Caco-2 (cell line): ENCODE results near the gene SLC9A8. TPM values are rescaled to one million over a fixed set of nuclear protein-coding genes. Genes with fewer than 3 reads are reported as not detected.

Experiments
- BruUV-seq: library from RNA; stranded (reverse); fragments of 400-500 nt; replicated peaks from 2 replicates; lab custom pipeline; 2021; lab: Mats Ljungman, UMichigan
- CTCF ChIA-PET: fragments of 300-600 bp; sonication (Branson Sonifier 250); formaldehyde crosslinking; loops from one replicate; lab custom pipeline; 2022; ENCODE audit warnings: antibody characterized with exemption; lab: Charles Lee
- POLR2A ChIA-PET: fragments of 300-600 bp; sonication (Branson Sonifier 250); formaldehyde crosslinking; loops from one replicate; lab custom pipeline; 2022; ENCODE audit warnings: antibody characterized with exemption; lab: Charles Lee
- DNase-seq, 2 experiments: peaks; one replicate each; pipeline versions ENCODE4 v3.0.0 to v3.0.0-alpha.2; 2020 to 2022
- H3K27me3 ChIP-seq: replicated peaks from 2 replicates; pipeline ENCODE4 v1.6.0; 2011; ENCODE audit warnings: low read length; ENCODE audit not compliant: control insufficient read depth, insufficient read depth
- H3K36me3 ChIP-seq: 2 replicates; pipeline ENCODE4 v1.5.1; 2011; ENCODE audit warnings: low read length; ENCODE audit not compliant: control insufficient read depth, insufficient read depth
- H3K4me1 ChIP-seq: fragments of 250-450 bp; sonication (Bioruptor Pico); 2 replicates; pipeline ENCODE4 v1.5.1; 2020; ENCODE audit warnings: mild to moderate bottlenecking
- H3K4me3 ChIP-seq: 2 replicates; pipeline ENCODE4 v1.5.1; 2011; ENCODE audit warnings: low read depth, mild to moderate bottlenecking, control low read depth, low read length
- H3K9me3 ChIP-seq: fragments of 250-450 bp; sonication (Bioruptor Pico); 2 replicates; pipeline ENCODE4 v1.5.1; 2020; ENCODE audit warnings: mild to moderate bottlenecking, moderate library complexity
- H3K27ac Mint-ChIP-seq: one replicate; pipeline ENCODE4 v1.8.0; 2022; ENCODE audit warnings: mixed read lengths; ENCODE audit not compliant: unreplicated experiment
- H3K27me3 Mint-ChIP-seq: one replicate; pipeline ENCODE4 v1.8.0; 2022; ENCODE audit warnings: mixed read lengths; ENCODE audit not compliant: insufficient read depth, unreplicated experiment
- H3K36me3 Mint-ChIP-seq: one replicate; pipeline ENCODE4 v1.8.0; 2022; ENCODE audit warnings: mild to moderate bottlenecking, mixed read lengths; ENCODE audit not compliant: insufficient read depth, unreplicated experiment
- H3K4me1 Mint-ChIP-seq: one replicate; pipeline ENCODE4 v1.8.0; 2022; ENCODE audit warnings: low read depth, mixed read lengths; ENCODE audit not compliant: unreplicated experiment
- H3K4me3 Mint-ChIP-seq: one replicate; pipeline ENCODE4 v1.8.0; 2022; ENCODE audit warnings: mild to moderate bottlenecking, moderate library complexity, mixed read lengths; ENCODE audit not compliant: unreplicated experiment
- H3K9me3 Mint-ChIP-seq: one replicate; pipeline ENCODE4 v1.8.0; 2022; ENCODE audit warnings: mixed read lengths; ENCODE audit not compliant: unreplicated experiment
- CTCF ChIP-seq, 2 experiments: fragments of 200-600 bp in 1 of 2; IDR thresholded peaks; 1 replicate in 1 of 2; 2 replicates in 1 of 2; pipeline versions ENCODE4 v1.5.1 to v1.8.0; 2011 to 2022; ENCODE audit warnings: antibody characterized with exemption in 1 of 2, control low read depth in 1 of 2, inconsistent platforms in 1 of 2, low read depth in 1 of 2, low read length in 1 of 2, mild to moderate bottlenecking in 1 of 2, moderate library complexity in 1 of 2; ENCODE audit not compliant: insufficient read depth in 1 of 2, severe bottlenecking in 1 of 2, unreplicated experiment in 1 of 2
- intact Hi-C: fragments of 100-400 bp; cut with micrococcal nuclease; formaldehyde crosslinking; loops from one replicate; pipeline ENCODE4 v1.10.0; 2022; ENCODE audit not compliant: unreplicated experiment
- total RNA-seq: library from RNA; stranded (reverse); gene quantifications from 2 replicates; pipeline ENCODE4 v1.2.3, GENCODE V29; 2022

SLC9A8 gene
- total RNA-seq, 1 experiment from 2014 or later, result 21.4 TPM

DNA sequence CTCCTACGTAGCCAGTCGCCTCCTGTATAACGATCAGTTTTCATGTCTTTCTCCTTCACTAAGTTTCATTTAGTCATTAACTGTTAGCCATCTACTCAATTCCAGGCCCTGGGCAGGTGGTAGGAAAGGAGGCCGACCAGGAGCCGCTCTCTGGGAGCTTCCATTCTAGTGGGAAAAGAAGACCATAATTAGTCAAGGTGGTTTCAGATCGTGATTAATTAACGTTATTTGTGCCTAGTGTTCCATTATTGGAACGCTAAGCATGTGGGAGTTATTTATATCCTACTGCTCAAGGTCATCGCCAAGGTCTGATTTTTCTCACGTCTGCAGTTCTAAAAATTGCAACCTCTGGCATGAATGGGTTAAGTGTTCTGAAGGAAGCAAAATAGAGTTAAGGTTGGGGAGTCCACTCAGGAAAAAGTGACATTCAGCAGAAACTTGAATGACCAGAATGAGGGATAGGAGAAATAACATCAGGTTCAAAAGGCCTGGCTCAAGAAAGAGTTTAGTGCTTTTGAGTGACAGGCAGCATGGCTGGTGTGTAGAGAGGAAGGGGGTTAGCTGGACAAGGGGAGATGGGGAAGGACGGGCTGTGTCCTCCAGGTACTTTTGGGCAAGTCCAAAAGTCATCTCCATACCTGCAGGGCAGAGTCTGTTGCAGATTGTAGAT is 812 bp downstream of the SLC9A8 start:
- Mint-ChIP-seq H3K4me3 (peak overlapping the region; percentile 97), H3K27ac (peak overlapping the region; percentile 96), H3K4me1 (peaks cover 41% of the 10 kb centered on the region), H3K27me3 (no peaks in the 10 kb centered on the region), H3K9me3 (no peaks in the 10 kb centered on the region), H3K36me3 (peaks cover 45% of the 10 kb centered on the region)
- Histone ChIP-seq H3K4me1 (peaks cover 25% of the 10 kb centered on the region), H3K9me3 (no peaks in the 10 kb centered on the region), H3K4me3 (peak overlapping the region; percentile 68), H3K27me3 (no peaks in the 10 kb centered on the region), H3K36me3 (no peaks in the 10 kb centered on the region)
- CTCF ChIA-PET, result interaction anchor here (0.5 to 2.0 kb wide), 14 partner anchors 10 to 850 kb away, joined by 3 to 12 read pairs (median 4); partner anchors contain the start of genes B4GALT5 and DDX27
- BruUV-seq, result TSS peak; percentile 48
- POLR2A ChIA-PET, result interaction anchor here (0.5 to 1.9 kb wide), 16 partner anchors 12 to 172 kb away, joined by 3 to 8 read pairs (median 3); no protein-coding TSS in a partner anchor
- TF ChIP-seq CTCF (IDR thresholded peaks at IDR 0.05; ENCODE audit: insufficient read depth in 1 of 2, low read depth in 1 of 2, low read length in 1 of 2, severe bottlenecking in 1 of 2, unreplicated experiment in 1 of 2), result no peak
- peak in 1 of 2 experiments; percentile 36 for DNase-seq
- intact Hi-C loops, result loop anchor here (1.0 to 2.0 kb wide), 3 partner anchors 101 to 202 kb away; partner anchors contain the start of gene B4GALT5

DNA sequence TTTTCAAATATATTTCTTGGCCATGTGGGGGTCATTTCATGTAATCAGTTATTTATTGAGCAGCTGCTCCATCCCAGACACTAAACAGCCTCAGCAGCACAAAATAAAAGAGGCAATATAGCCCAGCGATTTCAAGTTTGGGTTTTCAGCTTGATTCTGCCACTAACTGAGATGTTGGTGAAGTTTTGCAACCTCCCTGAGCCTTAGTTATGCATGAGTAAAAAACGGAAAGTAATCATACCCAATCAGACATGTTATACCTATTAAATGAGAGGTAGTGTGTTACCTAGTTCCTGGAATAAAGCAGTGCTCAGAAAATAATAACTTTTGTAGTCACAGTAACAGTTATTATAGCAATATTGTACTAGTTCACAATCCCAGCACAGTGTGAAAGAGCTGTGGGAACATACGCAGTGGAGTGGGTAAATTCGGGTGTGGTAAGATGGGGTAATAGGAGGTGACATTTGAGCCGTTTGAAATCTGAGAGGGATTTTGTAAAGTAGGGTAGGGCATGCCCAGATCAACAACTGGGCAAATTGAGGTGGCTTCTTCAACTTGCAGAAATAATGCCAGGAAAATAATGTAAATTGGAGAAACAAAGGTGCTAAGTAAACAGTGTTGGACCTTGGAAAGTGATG is 1.5 kb downstream of the SLC9A8 start:
- no peaks in the 10 kb centered on the region for H3K27me3 ChIP-seq
- no peaks in the 10 kb centered on the region for H3K9me3 ChIP-seq
- Mint-ChIP-seq H3K4me1 (peaks cover 41% of the 10 kb centered on the region), H3K27ac (peak overlapping the region; percentile 96), H3K4me3 (peak overlapping the region; percentile 97), H3K27me3 (no peaks in the 10 kb centered on the region), H3K9me3 (peaks cover under 1% of the 10 kb centered on the region), H3K36me3 (peaks cover 52% of the 10 kb centered on the region)
- CTCF ChIA-PET, result interaction anchor here (0.7 kb wide), 1 partner anchor 32 kb away, joined by 3 read pairs; no protein-coding TSS in a partner anchor
- H3K4me3 ChIP-seq, result no peak overlapping the region; the same call in 1 of the 2 replicates
- H3K4me1 ChIP-seq, result peaks cover 25% of the 10 kb centered on the region
- DNase-seq, result no peak
- no peak for TF ChIP-seq CTCF (IDR thresholded peaks at IDR 0.05; ENCODE audit: insufficient read depth in 1 of 2, low read depth in 1 of 2, low read length in 1 of 2, severe bottlenecking in 1 of 2, unreplicated experiment in 1 of 2)
- H3K36me3 ChIP-seq, result no peaks in the 10 kb centered on the region
- no TSS peak for BruUV-seq
- intact Hi-C loops, result no loop called here
- POLR2A ChIA-PET, result no interaction called here

DNA sequence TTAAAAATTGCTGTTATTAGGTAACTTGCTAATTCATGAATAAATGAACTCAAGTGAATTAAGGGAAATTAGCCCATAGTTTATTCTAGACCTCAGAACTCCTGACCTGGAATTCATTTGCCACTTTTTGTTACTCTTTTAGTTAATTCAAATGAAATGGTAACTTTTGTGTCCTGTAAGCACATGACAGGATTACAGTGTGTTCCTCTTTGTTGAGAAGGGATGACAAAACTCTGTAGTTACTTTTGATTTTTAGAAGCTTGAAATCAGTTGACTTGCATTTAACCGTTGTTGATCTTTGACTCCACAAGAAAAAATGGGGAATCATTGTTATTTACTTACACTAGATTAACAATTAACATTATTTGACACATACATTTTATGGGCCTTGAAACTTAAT is 6.2 kb downstream of the SLC9A8 start:
- H3K27me3 ChIP-seq, result no peaks in the 10 kb centered on the region
- H3K9me3 ChIP-seq, result peaks cover 4% of the 10 kb centered on the region
- intact Hi-C loops, result no loop called here
- H3K36me3 ChIP-seq, result peaks cover 3% of the 10 kb centered on the region; the same call in 1 of the 2 replicates
- Mint-ChIP-seq H3K27ac (no peak overlapping the region), H3K36me3 (peaks cover 76% of the 10 kb centered on the region), H3K4me1 (peaks cover 7% of the 10 kb centered on the region), H3K9me3 (peaks cover 9% of the 10 kb centered on the region), H3K4me3 (no peak overlapping the region), H3K27me3 (no peaks in the 10 kb centered on the region)
- no peak for DNase-seq
- peaks cover 5% of the 10 kb centered on the region for H3K4me1 ChIP-seq
- no peak overlapping the region for H3K4me3 ChIP-seq
- no TSS peak for BruUV-seq
- ChIA-PET POLR2A (no interaction called here), CTCF (no interaction called here)
- no peak for TF ChIP-seq CTCF (IDR thresholded peaks at IDR 0.05; ENCODE audit: insufficient read depth in 1 of 2, low read depth in 1 of 2, low read length in 1 of 2, severe bottlenecking in 1 of 2, unreplicated experiment in 1 of 2)
